HCT116 (cell line): ENCODE measurements around the gene FILIP1. TPM values are rescaled to one million over a fixed set of nuclear protein-coding genes. Genes with fewer than 3 reads are reported as not detected.

ENCODE experiments used
- ATAC-seq: fragments of 200-7000 bp; cut with Tn5 transposase; 2 replicates; pipeline ENCODE4 v1.9.1; 2020; ENCODE audit warnings: mild to moderate bottlenecking, moderate library complexity
- BruUV-seq: library from RNA; stranded (reverse); fragments of 400-500 nt; replicated peaks from 2 replicates; lab custom pipeline; 2021; lab: Mats Ljungman, UMichigan
- CTCF ChIA-PET: fragments of 300-600 bp; sonication (Branson Sonifier 250); formaldehyde crosslinking; loops from one replicate; lab custom pipeline; 2021; ENCODE audit warnings: antibody characterized with exemption; lab: Charles Lee
- POLR2A ChIA-PET: fragments of 300-600, 350-600 bp; sonication (Branson Sonifier 250); formaldehyde crosslinking; loops from one replicate; lab custom pipeline; 2021; ENCODE audit warnings: antibody characterized with exemption; lab: Charles Lee
- RAD21 ChIA-PET, 2 experiments: fragments of 300-600 bp; sonication (Branson Sonifier 250); formaldehyde crosslinking; loops; one replicate each; lab custom pipeline; 2023; ENCODE audit warnings: low total read pairs in 2 of 2; ENCODE audit not compliant: uncharacterized antibody in 2 of 2, unreplicated experiment in 2 of 2, low non-redundant PET in 1 of 2; lab: Charles Lee
- DNase-seq: peaks from one replicate; pipeline ENCODE4 v3.0.0-alpha.2; 2010; ENCODE audit warnings: low read depth, low spot score
- H2AFZ ChIP-seq: fragments of 200-600 bp; shearing (Covaris generic), sonication (generic); 2 replicates; pipeline ENCODE4 v1.6.1; 2017; ENCODE audit warnings: low read depth, mixed run types, mixed read lengths, antibody characterized with exemption, low read length; ENCODE audit not compliant: poor library complexity, severe bottlenecking
- H3K27ac ChIP-seq: 2 replicates; pipeline ENCODE4 v1.5.1; 2012; ENCODE audit warnings: low read depth, low read length
- H3K27me3 ChIP-seq: fragments of 200-600 bp; sonication (generic); 2 replicates; pipeline ENCODE4 v1.6.1; 2016; ENCODE audit warnings: mixed run types, low read length, mixed read lengths; ENCODE audit not compliant: insufficient read depth
- H3K36me3 ChIP-seq, 2 experiments: fragments of 200-500 bp in 1 of 2; fragments of 200-600 bp in 1 of 2; sonication (Bioruptor generic) in 1 of 2; sonication (generic) in 1 of 2; 2 replicates each; pipeline versions ENCODE4 v1.5.1 to v1.6.1; 2014 to 2016; ENCODE audit warnings: low read length in 2 of 2, inconsistent platforms in 1 of 2, mixed read lengths in 1 of 2, mixed run types in 1 of 2; ENCODE audit not compliant: insufficient read depth in 2 of 2, control insufficient read depth in 1 of 2
- H3K4me1 ChIP-seq, 2 experiments: fragments of 200-600 bp in 1 of 2; sonication (generic) in 1 of 2; 2 replicates each; pipeline versions ENCODE4 v1.5.1 to v1.6.1; 2012 to 2017; ENCODE audit warnings: low read length in 2 of 2, inconsistent platforms in 1 of 2, mild to moderate bottlenecking in 1 of 2, mixed read lengths in 1 of 2, mixed run types in 1 of 2, moderate library complexity in 1 of 2; ENCODE audit not compliant: insufficient read depth in 2 of 2, control insufficient read depth in 1 of 2
- H3K4me2 ChIP-seq: fragments of 200-600 bp; sonication (generic); 2 replicates; pipeline ENCODE4 v1.6.1; 2017; ENCODE audit warnings: mixed run types, low read length, mixed read lengths
- H3K4me3 ChIP-seq, 2 experiments: fragments of 200-600 bp in 1 of 2; sonication (generic) in 1 of 2; replicated peaks in 1 of 2; 2 replicates each; pipeline ENCODE4 v1.5.1; 2011 to 2016; ENCODE audit warnings: low read length in 2 of 2, control low read depth in 1 of 2, low read depth in 1 of 2, mild to moderate bottlenecking in 1 of 2, mixed read lengths in 1 of 2, mixed run types in 1 of 2
- H3K79me2 ChIP-seq: fragments of 200-600 bp; sonication (generic); 2 replicates; pipeline ENCODE4 v1.6.1; 2017; ENCODE audit warnings: mild to moderate bottlenecking, mixed run types, low read length, moderate library complexity, mixed read lengths; ENCODE audit not compliant: insufficient read depth
- H3K9ac ChIP-seq: fragments of 200-600 bp; sonication (generic); 2 replicates; pipeline ENCODE4 v1.6.1; 2016; ENCODE audit warnings: low read length, mixed read lengths
- H3K9me2 ChIP-seq: fragments of 200-600 bp; sonication (generic), shearing (Covaris generic); 2 replicates; pipeline ENCODE4 v1.6.1; 2017; ENCODE audit warnings: mixed run types, mild to moderate bottlenecking, moderate library complexity; ENCODE audit not compliant: insufficient read depth
- H3K9me3 ChIP-seq, 2 experiments: fragments of 200-500 bp in 1 of 2; fragments of 200-600 bp in 1 of 2; sonication (Bioruptor generic) in 1 of 2; sonication (generic) in 1 of 2; 2 replicates each; pipeline ENCODE4 v1.6.1; 2014 to 2017; ENCODE audit warnings: low read length in 2 of 2, mixed read lengths in 2 of 2, inconsistent platforms in 1 of 2, low read depth in 1 of 2, mild to moderate bottlenecking in 1 of 2, mixed run types in 1 of 2, moderate library complexity in 1 of 2; ENCODE audit not compliant: control insufficient read depth in 1 of 2, insufficient read depth in 1 of 2
- H4K20me1 ChIP-seq: fragments of 200-600 bp; sonication (generic), shearing (Covaris generic); 2 replicates; pipeline ENCODE4 v1.6.1; 2017; ENCODE audit warnings: mixed run types, mild to moderate bottlenecking, moderate library complexity; ENCODE audit not compliant: insufficient read depth
- CBX3 ChIP-seq: IDR thresholded peaks from 2 replicates; pipeline ENCODE4 v1.6.1; 2012; ENCODE audit warnings: low read depth
- CEBPB ChIP-seq: IDR thresholded peaks from 2 replicates; pipeline ENCODE4 v1.6.1; 2012; ENCODE audit warnings: low read depth
- FOSL1 ChIP-seq: IDR thresholded peaks from 2 replicates; pipeline ENCODE4 v1.6.1; 2012; ENCODE audit warnings: low read depth
- JUND ChIP-seq: IDR thresholded peaks from 2 replicates; pipeline ENCODE4 v1.6.1; 2012
- POLR2AphosphoS5 ChIP-seq: IDR thresholded peaks from 2 replicates; pipeline ENCODE4 v1.6.1; 2011; ENCODE audit warnings: mild to moderate bottlenecking, low read depth, low read length, moderate library complexity
- RAD21 ChIP-seq: IDR thresholded peaks from 2 replicates; pipeline ENCODE4 v1.6.1; 2012; ENCODE audit warnings: low read depth, mild to moderate bottlenecking
- SP1 ChIP-seq: IDR thresholded peaks from 2 replicates; pipeline ENCODE4 v1.6.1; 2012; ENCODE audit warnings: low read depth
- SRF ChIP-seq: IDR thresholded peaks from 2 replicates; pipeline ENCODE4 v1.6.1; 2012; ENCODE audit warnings: low read depth
- ZFX ChIP-seq: fragments of 450-650 bp; IDR thresholded peaks from 2 replicates; pipeline ENCODE4 v1.6.1; 2017
- intact Hi-C: fragments of 100-400 bp; cut with micrococcal nuclease; formaldehyde crosslinking; loops from 2 replicates; pipeline ENCODE4 v1.10.0; 2022
- total RNA-seq: library from RNA; stranded (reverse); gene quantifications from one replicate; pipeline ENCODE4 v1.2.1, GENCODE V29; 2021; ENCODE audit not compliant: unreplicated experiment
- TF ChIP-seq, protein P1 (sequence below): IDR thresholded peaks from 2 replicates; pipeline ENCODE4 v1.6.1; 2012; ENCODE audit warnings: low read depth
- TF ChIP-seq, protein P2 (sequence below): IDR thresholded peaks from 2 replicates; pipeline ENCODE4 v1.6.1; 2012

FILIP1 gene
- total RNA-seq, 1 experiment from 2014 or later: 0.05 TPM

DNA sequence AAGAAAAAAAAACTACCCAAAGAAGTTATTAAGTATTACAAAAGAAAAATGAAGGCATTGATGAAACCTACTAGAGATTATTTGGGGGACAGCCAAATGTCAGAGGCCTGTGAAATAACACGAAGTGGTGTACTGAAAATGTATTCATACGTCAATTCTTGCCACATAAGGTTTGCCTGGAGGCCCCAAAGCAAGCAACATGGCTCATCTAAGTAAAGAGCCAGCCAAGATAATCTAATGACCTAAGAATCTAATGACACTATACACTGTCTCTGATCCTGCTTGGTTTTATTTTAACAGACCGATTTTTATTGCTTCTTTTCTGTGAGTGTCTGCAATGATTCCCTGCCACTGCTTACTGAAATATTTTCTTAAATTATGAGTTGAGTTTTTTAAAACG is 34.7 kb downstream of the FILIP1 start:
- no peak overlapping the region for H2AFZ ChIP-seq
- no peak overlapping the region for H3K27ac ChIP-seq
- ChIA-PET CTCF (no interaction called here), RAD21 (no interaction called here), POLR2A (no interaction called here)
- H3K4me3 ChIP-seq: no peak overlapping the region
- no peak for TF ChIP-seq POLR2AphosphoS5
- no peak for TF ChIP-seq CEBPB
- TF ChIP-seq, protein P1, sequence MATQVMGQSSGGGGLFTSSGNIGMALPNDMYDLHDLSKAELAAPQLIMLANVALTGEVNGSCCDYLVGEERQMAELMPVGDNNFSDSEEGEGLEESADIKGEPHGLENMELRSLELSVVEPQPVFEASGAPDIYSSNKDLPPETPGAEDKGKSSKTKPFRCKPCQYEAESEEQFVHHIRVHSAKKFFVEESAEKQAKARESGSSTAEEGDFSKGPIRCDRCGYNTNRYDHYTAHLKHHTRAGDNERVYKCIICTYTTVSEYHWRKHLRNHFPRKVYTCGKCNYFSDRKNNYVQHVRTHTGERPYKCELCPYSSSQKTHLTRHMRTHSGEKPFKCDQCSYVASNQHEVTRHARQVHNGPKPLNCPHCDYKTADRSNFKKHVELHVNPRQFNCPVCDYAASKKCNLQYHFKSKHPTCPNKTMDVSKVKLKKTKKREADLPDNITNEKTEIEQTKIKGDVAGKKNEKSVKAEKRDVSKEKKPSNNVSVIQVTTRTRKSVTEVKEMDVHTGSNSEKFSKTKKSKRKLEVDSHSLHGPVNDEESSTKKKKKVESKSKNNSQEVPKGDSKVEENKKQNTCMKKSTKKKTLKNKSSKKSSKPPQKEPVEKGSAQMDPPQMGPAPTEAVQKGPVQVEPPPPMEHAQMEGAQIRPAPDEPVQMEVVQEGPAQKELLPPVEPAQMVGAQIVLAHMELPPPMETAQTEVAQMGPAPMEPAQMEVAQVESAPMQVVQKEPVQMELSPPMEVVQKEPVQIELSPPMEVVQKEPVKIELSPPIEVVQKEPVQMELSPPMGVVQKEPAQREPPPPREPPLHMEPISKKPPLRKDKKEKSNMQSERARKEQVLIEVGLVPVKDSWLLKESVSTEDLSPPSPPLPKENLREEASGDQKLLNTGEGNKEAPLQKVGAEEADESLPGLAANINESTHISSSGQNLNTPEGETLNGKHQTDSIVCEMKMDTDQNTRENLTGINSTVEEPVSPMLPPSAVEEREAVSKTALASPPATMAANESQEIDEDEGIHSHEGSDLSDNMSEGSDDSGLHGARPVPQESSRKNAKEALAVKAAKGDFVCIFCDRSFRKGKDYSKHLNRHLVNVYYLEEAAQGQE: no peak
- TF ChIP-seq CBX3: no peak
- no peak for TF ChIP-seq SP1
- TF ChIP-seq SRF: no peak
- TF ChIP-seq RAD21: no peak
- TF ChIP-seq FOSL1: no peak
- TF ChIP-seq, protein P2, sequence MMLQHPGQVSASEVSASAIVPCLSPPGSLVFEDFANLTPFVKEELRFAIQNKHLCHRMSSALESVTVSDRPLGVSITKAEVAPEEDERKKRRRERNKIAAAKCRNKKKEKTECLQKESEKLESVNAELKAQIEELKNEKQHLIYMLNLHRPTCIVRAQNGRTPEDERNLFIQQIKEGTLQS: no peak
- no peak for TF ChIP-seq ZFX
- TF ChIP-seq JUND: no peak
- intact Hi-C loops: no loop called here
- no peaks in the 10 kb centered on the region for H3K36me3 ChIP-seq
- no peaks in the 10 kb centered on the region for H3K9me3 ChIP-seq
- no peaks in the 10 kb centered on the region for H3K9me2 ChIP-seq
- H3K4me1 ChIP-seq: no peaks in the 10 kb centered on the region
- no peaks in the 10 kb centered on the region for H4K20me1 ChIP-seq
- H3K79me2 ChIP-seq: no peaks in the 10 kb centered on the region
- H3K27me3 ChIP-seq: no peaks in the 10 kb centered on the region
- no peak overlapping the region for H3K9ac ChIP-seq
- ATAC-seq (no peak), DNase-seq (no peak)
- no peak overlapping the region for H3K4me2 ChIP-seq
- BruUV-seq: no TSS peak
